HEK293 (cell line): Measurements from ENCODE around the gene CCDC178.

Experiments
- CTCF ChIA-PET: fragments of 350-600 bp; formaldehyde crosslinking; extraction: SDS; loops from one replicate; lab custom pipeline; 2021; ENCODE audit warnings: antibody characterized with exemption; lab: Yijun Ruan, JAX
- POLR2A ChIA-PET: fragments of 300-600 bp; formaldehyde crosslinking; extraction: SDS; loops from one replicate; lab custom pipeline; 2020; ENCODE audit warnings: antibody characterized with exemption, inconsistent platforms; lab: Yijun Ruan, JAX
- H3K27ac ChIP-seq: fragments of 200-500 bp; sonication (Bioruptor generic); 2 replicates; pipeline ENCODE4 v1.5.1; 2014; ENCODE audit warnings: low read depth, low read length, control low read depth, inconsistent platforms; ENCODE audit errors: extremely low read depth
- H3K36me3 ChIP-seq, 2 experiments: fragments of 200-500 bp in 1 of 2; sonication (Bioruptor generic) in 1 of 2; 1 replicate in 1 of 2; 2 replicates in 1 of 2; pipeline ENCODE4 v1.5.1; 2014 to 2017; ENCODE audit warnings: inconsistent platforms in 2 of 2, low read length in 2 of 2; ENCODE audit not compliant: control insufficient read depth in 2 of 2, insufficient read depth in 1 of 2
- H3K4me1 ChIP-seq: fragments of 200-500 bp; sonication (Bioruptor generic); 2 replicates; pipeline ENCODE4 v1.5.1; 2014; ENCODE audit warnings: mild to moderate bottlenecking, low read length, inconsistent platforms; ENCODE audit not compliant: control insufficient read depth, insufficient read depth
- H3K4me3 ChIP-seq: 2 replicates; pipeline ENCODE4 v1.5.1; 2011; ENCODE audit warnings: low read depth, mild to moderate bottlenecking, control low read depth, low read length, moderate library complexity
- H3K9me3 ChIP-seq: fragments of 200-500 bp; sonication (Bioruptor generic); 2 replicates; pipeline ENCODE4 v1.5.1; 2014; ENCODE audit warnings: low read depth, low read length, inconsistent platforms; ENCODE audit not compliant: control insufficient read depth, insufficient read depth
- GFI1B ChIP-seq: fragments of 450-650 bp; formaldehyde crosslinking; IDR thresholded peaks from 2 replicates; pipeline ENCODE4 v1.5.1; 2016; ENCODE audit warnings: missing biosample characterization, missing genetic modification characterization
- HOXA7 ChIP-seq: sonication (generic); formaldehyde crosslinking; IDR thresholded peaks from 2 replicates; pipeline ENCODE4 v1.8.1; 2022; ENCODE audit warnings: missing genetic modification reagents, borderline replicate concordance
- KLF7 ChIP-seq: fragments of 450-650 bp; formaldehyde crosslinking; IDR thresholded peaks from 2 replicates; pipeline ENCODE4 v1.5.1; 2016; ENCODE audit warnings: missing biosample characterization, missing genetic modification characterization, borderline replicate concordance
- MZF1 ChIP-seq: fragments of 450-650 bp; formaldehyde crosslinking; IDR thresholded peaks from 2 replicates; pipeline ENCODE4 v1.5.1; 2017; ENCODE audit warnings: missing biosample characterization, missing genetic modification characterization, borderline replicate concordance
- ZBTB21 ChIP-seq: fragments of 450-650 bp; formaldehyde crosslinking; IDR thresholded peaks from 2 replicates; pipeline ENCODE4 v1.5.1; 2017; ENCODE audit warnings: missing biosample characterization, missing genetic modification characterization
- ZBTB49 ChIP-seq: fragments of 450-650 bp; formaldehyde crosslinking; IDR thresholded peaks from 2 replicates; pipeline ENCODE4 v1.5.1; 2016; ENCODE audit warnings: missing biosample characterization, missing genetic modification characterization, low read depth
- ZBTB7A ChIP-seq: fragments of 450-650 bp; formaldehyde crosslinking; IDR thresholded peaks from 2 replicates; pipeline ENCODE4 v1.5.1; 2016; ENCODE audit warnings: low read depth, missing biosample characterization, missing genetic modification characterization
- ZNF146 ChIP-seq: fragments of 450-650 bp; formaldehyde crosslinking; IDR thresholded peaks from 2 replicates; pipeline ENCODE4 v1.5.1; 2016; ENCODE audit warnings: missing biosample characterization, missing genetic modification characterization
- ZNF18 ChIP-seq: fragments of 450-650 bp; formaldehyde crosslinking; IDR thresholded peaks from 2 replicates; pipeline ENCODE4 v1.5.1; 2016; ENCODE audit warnings: missing biosample characterization, missing genetic modification characterization
- ZNF23 ChIP-seq: fragments of 450-650 bp; formaldehyde crosslinking; IDR thresholded peaks from 2 replicates; pipeline ENCODE4 v1.5.1; 2016; ENCODE audit warnings: missing biosample characterization, missing genetic modification characterization, borderline replicate concordance
- ZNF510 ChIP-seq: fragments of 450-650 bp; formaldehyde crosslinking; IDR thresholded peaks from 2 replicates; pipeline ENCODE4 v1.5.1; 2018; ENCODE audit warnings: mild to moderate bottlenecking, missing genetic modification characterization, missing biosample characterization; ENCODE audit not compliant: insufficient replicate concordance
- ZNF600 ChIP-seq: fragments of 450-650 bp; formaldehyde crosslinking; IDR thresholded peaks from 2 replicates; pipeline ENCODE4 v1.5.1; 2016; ENCODE audit warnings: missing biosample characterization, missing genetic modification characterization
- ZNF677 ChIP-seq: fragments of 450-650 bp; IDR thresholded peaks from 2 replicates; pipeline ENCODE4 v1.5.0; 2018; ENCODE audit warnings: missing biosample characterization, mild to moderate bottlenecking, missing genetic modification characterization, moderate library complexity
- ZNF76 ChIP-seq: fragments of 450-650 bp; formaldehyde crosslinking; IDR thresholded peaks from 2 replicates; pipeline ENCODE4; 2016; ENCODE audit warnings: low read depth, missing biosample characterization, missing genetic modification characterization, borderline replicate concordance
- ZNF768 ChIP-seq: fragments of 450-650 bp; formaldehyde crosslinking; IDR thresholded peaks from 2 replicates; pipeline ENCODE4 v1.5.1; 2018; ENCODE audit warnings: missing biosample characterization, mild to moderate bottlenecking, missing genetic modification characterization
- ZSCAN18 ChIP-seq: fragments of 450-650 bp; formaldehyde crosslinking; IDR thresholded peaks from 2 replicates; pipeline ENCODE4 v1.5.1; 2016; ENCODE audit warnings: missing biosample characterization, missing genetic modification characterization
- TF ChIP-seq, protein P1 (sequence below): fragments of 450-650 bp; formaldehyde crosslinking; IDR thresholded peaks from 2 replicates; pipeline ENCODE4 v1.5.1; 2016; ENCODE audit warnings: missing biosample characterization, missing genetic modification characterization
- TF ChIP-seq, protein P2 (sequence below): fragments of 450-650 bp; formaldehyde crosslinking; IDR thresholded peaks from 2 replicates; pipeline ENCODE4 v1.5.1; 2016; ENCODE audit warnings: missing biosample characterization, missing genetic modification characterization

CCDC178 gene

DNA sequence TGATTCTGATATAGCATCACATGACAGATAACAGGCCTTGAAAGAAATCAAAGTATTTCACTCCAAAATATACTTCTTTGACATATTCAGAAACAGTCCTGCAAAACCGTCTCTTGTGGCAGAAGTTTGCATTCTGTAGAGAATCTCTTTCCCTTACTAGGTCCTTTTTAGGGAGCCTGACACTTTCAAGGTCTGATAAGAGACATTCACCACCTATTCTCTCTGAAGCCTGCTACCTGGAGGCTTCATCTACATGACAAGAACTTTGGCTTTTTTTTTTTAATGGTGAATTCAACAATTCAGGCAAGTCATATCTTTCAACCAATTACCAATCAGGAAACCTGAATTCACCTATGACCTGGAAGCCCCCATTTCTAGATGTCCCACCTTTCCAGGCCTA, 83.8 kb downstream of the CCDC178 start:
- CTCF ChIA-PET = no interaction called here

GRCh38 chr18:33355756-33356155, 84.8 kb downstream of the CCDC178 start:
- ChIA-PET POLR2A (no interaction called here), CTCF (interaction anchor here (0.7 kb wide), 1 partner anchor 123 kb away, joined by 3 read pairs; no protein-coding TSS in a partner anchor)
- no peaks in the 10 kb centered on the region for H3K9me3 ChIP-seq

More for the DNA sequence above, 83.8 kb downstream of the CCDC178 start:
- Histone ChIP-seq H3K27ac (no peak overlapping the region), H3K36me3 (no peaks in the 10 kb centered on the region), H3K4me3 (no peak overlapping the region), H3K9me3 (no peaks in the 10 kb centered on the region), H3K4me1 (no peaks in the 10 kb centered on the region)
- TF ChIP-seq ZNF76 (tag by site-specific recombination) (no peak), HOXA7 (CRISPR knock-in tag) (no peak), ZNF23 (tag by site-specific recombination) (no peak), ZSCAN18 (tag by site-specific recombination) (no peak), KLF7 (tag by site-specific recombination) (no peak), MZF1 (tag by site-specific recombination) (no peak), ZNF510 (no peak), GFI1B (tag by site-specific recombination) (no peak), ZBTB21 (tag by site-specific recombination) (no peak), ZNF677 (tag by site-specific recombination) (no peak), ZNF18 (no peak), ZNF768 (tag by site-specific recombination) (no peak), ZBTB7A (tag by site-specific recombination) (no peak), ZNF146 (tag by site-specific recombination) (no peak), ZNF600 (tag by site-specific recombination) (no peak)
- TF ChIP-seq, protein P1, sequence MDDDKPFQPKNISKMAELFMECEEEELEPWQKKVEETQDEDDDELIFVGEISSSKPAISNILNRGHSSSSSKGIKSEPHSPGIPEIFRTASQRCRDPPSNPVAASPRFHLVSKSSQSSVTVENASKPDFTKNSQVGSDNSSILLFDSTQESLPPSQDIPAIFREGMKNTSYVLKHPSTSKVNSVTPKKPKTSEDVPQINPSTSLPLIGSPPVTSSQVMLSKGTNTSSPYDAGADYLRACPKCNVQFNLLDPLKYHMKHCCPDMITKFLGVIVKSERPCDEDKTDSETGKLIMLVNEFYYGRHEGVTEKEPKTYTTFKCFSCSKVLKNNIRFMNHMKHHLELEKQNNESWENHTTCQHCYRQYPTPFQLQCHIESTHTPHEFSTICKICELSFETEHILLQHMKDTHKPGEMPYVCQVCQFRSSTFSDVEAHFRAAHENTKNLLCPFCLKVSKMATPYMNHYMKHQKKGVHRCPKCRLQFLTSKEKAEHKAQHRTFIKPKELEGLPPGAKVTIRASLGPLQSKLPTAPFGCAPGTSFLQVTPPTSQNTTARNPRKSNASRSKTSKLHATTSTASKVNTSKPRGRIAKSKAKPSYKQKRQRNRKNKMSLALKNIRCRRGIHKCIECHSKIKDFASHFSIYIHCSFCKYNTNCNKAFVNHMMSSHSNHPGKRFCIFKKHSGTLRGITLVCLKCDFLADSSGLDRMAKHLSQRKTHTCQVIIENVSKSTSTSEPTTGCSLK (tag by site-specific recombination) = no peak
- TF ChIP-seq, protein P2, sequence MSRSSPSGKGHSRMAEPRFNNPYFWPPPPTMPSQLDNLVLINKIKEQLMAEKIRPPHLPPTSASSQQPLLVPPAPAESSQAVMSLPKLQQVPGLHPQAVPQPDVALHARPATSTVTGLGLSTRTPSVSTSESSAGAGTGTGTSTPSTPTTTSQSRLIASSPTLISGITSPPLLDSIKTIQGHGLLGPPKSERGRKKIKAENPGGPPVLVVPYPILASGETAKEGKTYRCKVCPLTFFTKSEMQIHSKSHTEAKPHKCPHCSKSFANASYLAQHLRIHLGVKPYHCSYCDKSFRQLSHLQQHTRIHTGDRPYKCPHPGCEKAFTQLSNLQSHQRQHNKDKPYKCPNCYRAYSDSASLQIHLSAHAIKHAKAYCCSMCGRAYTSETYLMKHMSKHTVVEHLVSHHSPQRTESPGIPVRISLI (tag by site-specific recombination) = no peak
- POLR2A ChIA-PET = no interaction called here

More at GRCh38 chr18:33355756-33356155, 84.8 kb downstream of the CCDC178 start:
- no peak overlapping the region for H3K4me3 ChIP-seq
- no peak for TF ChIP-seq ZBTB49 (tag by site-specific recombination)
- no peak overlapping the region for H3K27ac ChIP-seq
- H3K36me3 ChIP-seq = no peaks in the 10 kb centered on the region
- no peaks in the 10 kb centered on the region for H3K4me1 ChIP-seq
